OCI-LY7 (cell line): ENCODE data around the gene IQCE. TPM values are rescaled to one million over a fixed set of nuclear protein-coding genes. Genes with fewer than 3 reads are reported as not detected.

ENCODE experiments used
- BruUV-seq: library from RNA; stranded (reverse); fragments of 400-500 nt; replicated peaks from 2 replicates; lab custom pipeline; 2021; lab: Mats Ljungman, UMichigan
- CTCF ChIA-PET: fragments of 300-600 bp; sonication (Branson Sonifier 250); formaldehyde crosslinking; loops from one replicate; lab custom pipeline; 2022; ENCODE audit warnings: antibody characterized with exemption; ENCODE audit not compliant: unreplicated experiment; lab: Charles Lee
- POLR2A ChIA-PET: fragments of 300-600 bp; sonication (Branson Sonifier 250); formaldehyde crosslinking; loops from one replicate; lab custom pipeline; 2022; ENCODE audit warnings: antibody characterized with exemption; lab: Charles Lee
- DNase-seq: peaks from one replicate; pipeline ENCODE4 v3.0.0-alpha.2; 2015; ENCODE audit warnings: low spot score
- H2AFZ ChIP-seq: fragments of 200-600 bp; sonication (generic), shearing (Covaris generic); 2 replicates; pipeline ENCODE4 v1.6.1; 2014; ENCODE audit warnings: mild to moderate bottlenecking, antibody characterized with exemption, low read length, moderate library complexity
- H3K27ac ChIP-seq: fragments of 200-600 bp; sonication (generic); 2 replicates; pipeline ENCODE4 v1.5.1; 2014; ENCODE audit warnings: mixed run types, low read depth, mild to moderate bottlenecking, moderate library complexity, low read length, inconsistent platforms; ENCODE audit not compliant: poor library complexity, severe bottlenecking
- H3K36me3 ChIP-seq: fragments of 200-600 bp; sonication (generic); 2 replicates; pipeline ENCODE4 v1.6.1; 2014; ENCODE audit warnings: mild to moderate bottlenecking, antibody characterized with exemption, low read length, moderate library complexity, mixed read lengths; ENCODE audit not compliant: insufficient read depth
- H3K4me1 ChIP-seq: fragments of 200-600 bp; sonication (generic); 2 replicates; pipeline ENCODE4 v1.5.1; 2014; ENCODE audit warnings: mild to moderate bottlenecking, low read length; ENCODE audit not compliant: insufficient read depth, poor library complexity, severe bottlenecking
- H3K4me2 ChIP-seq: fragments of 200-600 bp; sonication (generic); 2 replicates; pipeline ENCODE4 v1.6.1; 2014; ENCODE audit warnings: mild to moderate bottlenecking, low read length
- H3K4me3 ChIP-seq: fragments of 200-600 bp; sonication (generic); 2 replicates; pipeline ENCODE4 v1.5.1; 2014; ENCODE audit warnings: mild to moderate bottlenecking, low read depth, low read length; ENCODE audit not compliant: poor library complexity, severe bottlenecking
- H3K79me2 ChIP-seq: fragments of 200-600 bp; sonication (generic); 2 replicates; pipeline ENCODE4 v1.6.1; 2016; ENCODE audit warnings: low read depth, mild to moderate bottlenecking, low read length, moderate library complexity, mixed read lengths; ENCODE audit not compliant: insufficient read depth
- H3K9me2 ChIP-seq: fragments of 200-600 bp; sonication (generic); 2 replicates; pipeline ENCODE4 v1.6.1; 2016; ENCODE audit warnings: mild to moderate bottlenecking, low read length, mixed read lengths; ENCODE audit not compliant: insufficient read depth
- H3K9me3 ChIP-seq: fragments of 200-600 bp; sonication (generic); 2 replicates; pipeline ENCODE4 v1.6.1; 2014; ENCODE audit warnings: mild to moderate bottlenecking, mixed run types, low read length, mixed read lengths
- H4K20me1 ChIP-seq: fragments of 200-600 bp; sonication (generic); 2 replicates; pipeline ENCODE4 v1.6.1; 2014; ENCODE audit warnings: mild to moderate bottlenecking, antibody characterized with exemption, low read length, moderate library complexity, mixed read lengths; ENCODE audit not compliant: insufficient read depth
- CTCF ChIP-seq: fragments of 200-600 bp; sonication (generic); conservative IDR thresholded peaks from 2 replicates; pipeline ENCODE4 v1.5.1; 2014; ENCODE audit warnings: mild to moderate bottlenecking, antibody characterized with exemption, low read length, moderate library complexity, mixed read lengths
- EZH2phosphoT487 ChIP-seq: fragments of 200-600 bp; sonication (generic); IDR thresholded peaks from 2 replicates; pipeline ENCODE4 v1.6.1; 2018; ENCODE audit warnings: low read depth, borderline replicate concordance, mild to moderate bottlenecking, mixed run types, antibody characterized with exemption, low read length, moderate library complexity, mixed read lengths
- intact Hi-C: fragments of 100-400 bp; cut with micrococcal nuclease; formaldehyde crosslinking; loops from one replicate; pipeline ENCODE4 v1.10.0; 2022; ENCODE audit not compliant: unreplicated experiment
- total RNA-seq, 2 experiments: library from RNA; depleted of rRNA in 1 of 2; stranded (reverse); fragments of >200 nt in 1 of 2; shearing (Covaris generic) in 1 of 2; gene quantifications; 2 replicates each; pipeline ENCODE4 v1.2.3, GENCODE V29; 2014 to 2022

IQCE gene
- total RNA-seq, 2 experiments from 2014 or later: 6.2 to 6.6 TPM

GRCh38 chr7:2621948-2622640, 63.3 kb downstream of the IQCE start:
- H2AFZ ChIP-seq: no peak overlapping the region
- no peak overlapping the region for H3K4me2 ChIP-seq
- intact Hi-C loops: no loop called here
- H3K36me3 ChIP-seq: no peaks in the 10 kb centered on the region
- no peak overlapping the region for H3K4me3 ChIP-seq
- H3K9me3 ChIP-seq: no peaks in the 10 kb centered on the region
- BruUV-seq: no TSS peak
- no peaks in the 10 kb centered on the region for H3K4me1 ChIP-seq
- no peak overlapping the region for H3K27ac ChIP-seq
- no peaks in the 10 kb centered on the region for H3K9me2 ChIP-seq
- H3K79me2 ChIP-seq: no peaks in the 10 kb centered on the region
- ChIA-PET CTCF (interaction anchor here (0.7 kb wide), 2 partner anchors 16 to 824 kb away, joined by 3 read pairs; no protein-coding TSS in a partner anchor), POLR2A (no interaction called here)
- TF ChIP-seq CTCF: no peak
- TF ChIP-seq EZH2phosphoT487: no peak
- no peaks in the 10 kb centered on the region for H4K20me1 ChIP-seq
- no peak for DNase-seq

GRCh38 chr7:2622869-2623697, 64.3 kb downstream of the IQCE start:
- TF ChIP-seq EZH2phosphoT487: no peak
- Histone ChIP-seq H3K79me2 (no peaks in the 10 kb centered on the region), H2AFZ (no peak overlapping the region), H3K4me3 (no peak overlapping the region), H3K4me2 (no peak overlapping the region), H3K4me1 (no peaks in the 10 kb centered on the region), H3K9me2 (no peaks in the 10 kb centered on the region), H4K20me1 (no peaks in the 10 kb centered on the region), H3K9me3 (no peaks in the 10 kb centered on the region), H3K36me3 (no peaks in the 10 kb centered on the region), H3K27ac (no peak overlapping the region)
- DNase-seq: no peak
- BruUV-seq: no TSS peak
- ChIA-PET CTCF (no interaction called here), POLR2A (no interaction called here)
- intact Hi-C loops: no loop called here

DNA sequence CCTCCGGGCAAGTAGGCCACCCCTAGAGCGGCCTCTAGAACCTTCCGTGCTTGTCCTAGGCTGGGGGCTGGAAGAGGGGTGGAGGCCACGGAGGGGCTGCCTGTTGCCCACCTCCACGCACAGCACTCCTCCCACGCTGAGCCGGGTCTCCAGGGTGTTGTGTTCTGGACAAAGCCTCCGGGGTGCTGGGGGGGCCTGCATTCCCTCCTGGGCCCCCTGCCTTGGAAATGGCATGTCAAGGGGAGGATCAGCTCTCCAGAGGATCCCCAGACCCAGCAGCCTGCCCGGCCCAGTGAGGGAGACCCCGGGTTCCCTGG, 64.9 kb downstream of the IQCE start:
- DNase-seq: no peak
- Histone ChIP-seq H3K36me3 (no peaks in the 10 kb centered on the region), H4K20me1 (no peaks in the 10 kb centered on the region), H3K4me3 (no peak overlapping the region), H3K4me2 (no peak overlapping the region), H3K9me3 (no peaks in the 10 kb centered on the region), H2AFZ (no peak overlapping the region), H3K9me2 (no peaks in the 10 kb centered on the region), H3K4me1 (no peaks in the 10 kb centered on the region), H3K27ac (no peak overlapping the region), H3K79me2 (no peaks in the 10 kb centered on the region)
- no TSS peak for BruUV-seq
- ChIA-PET CTCF (no interaction called here), POLR2A (no interaction called here)
- TF ChIP-seq EZH2phosphoT487 (no peak), CTCF (no peak)
- intact Hi-C loops: no loop called here
